HG03442 (cell line): ENCODE results near the gene ATG9A.

Experiments used
- ATAC-seq: cut with Tn5 transposase; IDR thresholded peaks from one replicate; pipeline ENCODE4 v1.9.1; 2021; ENCODE audit warnings: mild to moderate bottlenecking, moderate library complexity; ENCODE audit not compliant: unreplicated experiment

ATG9A gene

DNA sequence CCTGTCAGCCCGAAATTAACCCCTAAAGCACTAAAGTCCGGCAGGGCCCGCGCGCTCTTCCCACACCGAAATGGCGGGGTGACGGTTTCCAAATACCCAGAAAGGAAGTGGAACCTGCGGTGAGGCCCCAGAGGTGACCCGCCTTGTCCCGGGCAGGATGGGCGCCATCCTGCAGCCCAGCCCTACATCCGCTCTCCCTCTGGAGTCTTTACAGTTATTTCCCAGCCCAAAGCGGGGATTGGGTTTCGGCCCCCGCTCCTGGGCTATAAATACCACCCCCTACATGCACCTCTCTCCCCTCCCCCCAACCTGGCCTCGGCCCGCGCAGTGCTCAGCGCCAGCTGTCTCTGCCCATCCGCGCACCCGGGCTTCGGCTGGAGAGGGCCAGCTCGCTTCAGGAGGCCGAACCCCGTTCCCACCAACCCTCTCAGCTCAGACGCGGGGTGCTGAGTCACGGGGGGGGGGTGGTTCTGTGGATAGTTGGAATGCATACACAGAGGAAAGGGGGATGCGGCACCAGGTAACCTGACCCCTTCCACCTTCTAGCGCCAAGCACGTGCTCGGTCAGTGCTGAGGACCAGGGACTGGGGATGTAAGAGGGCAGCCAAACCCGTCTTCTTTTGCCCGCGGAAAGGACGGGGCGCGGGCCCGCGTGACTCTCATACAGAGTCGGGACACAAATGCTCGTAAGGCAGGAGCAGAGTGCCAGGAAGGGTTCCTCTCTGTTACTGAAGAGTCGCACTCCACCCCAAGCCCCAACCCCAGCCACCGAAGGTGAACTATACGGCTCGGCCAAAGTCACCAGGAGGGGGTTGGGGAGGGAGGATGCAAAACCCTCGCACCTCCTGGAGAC, 23.7 kb upstream of the ATG9A start, which contains the start of gene TUBA4B:
TSS of gene TUBA4B (plus strand) at position 344 of the 853 bp plus-strand sequence. CDS start at position 509, 165 bp downstream.
- peak; percentile 4 for ATAC-seq

GRCh38 chr2:219252570-219252899, 23.1 kb upstream of the ATG9A start:
- no peak for ATAC-seq

DNA sequence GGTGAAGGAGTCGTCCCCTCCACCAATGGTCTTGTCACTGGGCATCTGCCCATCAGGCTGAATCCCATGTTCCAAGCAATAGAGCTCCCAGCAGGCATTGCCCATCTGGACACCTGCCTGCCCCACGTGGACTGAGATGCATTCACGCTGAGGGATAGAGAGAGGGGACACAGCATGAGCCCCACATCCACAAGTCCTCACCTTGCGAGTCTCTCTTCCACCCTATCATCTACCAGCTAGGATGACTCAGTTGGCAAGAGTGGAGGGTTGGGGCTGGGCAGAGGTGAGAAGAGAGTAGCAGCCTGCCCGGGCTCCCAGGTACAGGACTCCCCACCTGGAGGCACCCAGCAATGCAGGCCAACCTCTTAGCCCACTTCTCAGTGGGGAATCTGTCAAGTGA, 22.6 kb upstream of the ATG9A start:
- ATAC-seq, result no peak

DNA sequence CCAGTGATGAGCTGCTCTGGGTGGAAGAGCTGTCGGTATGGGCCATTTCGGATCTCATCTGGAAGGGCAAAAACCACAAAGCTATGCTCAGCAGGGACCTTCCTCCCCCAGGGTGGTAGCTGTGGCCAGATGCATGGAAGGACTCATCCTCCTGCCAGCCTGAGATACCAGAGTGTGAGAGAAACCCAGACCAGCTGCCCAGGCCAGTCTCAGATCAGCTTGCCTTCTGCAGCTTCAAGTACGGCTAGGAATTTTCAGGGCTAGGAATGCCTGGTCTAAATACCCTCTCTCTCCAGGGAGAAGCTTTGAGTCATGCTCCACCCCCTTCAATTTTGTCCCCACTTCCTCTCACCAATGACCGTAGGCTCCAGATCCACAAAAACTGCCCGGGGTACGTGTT, 22.2 kb upstream of the ATG9A start:
- no peak for ATAC-seq

DNA sequence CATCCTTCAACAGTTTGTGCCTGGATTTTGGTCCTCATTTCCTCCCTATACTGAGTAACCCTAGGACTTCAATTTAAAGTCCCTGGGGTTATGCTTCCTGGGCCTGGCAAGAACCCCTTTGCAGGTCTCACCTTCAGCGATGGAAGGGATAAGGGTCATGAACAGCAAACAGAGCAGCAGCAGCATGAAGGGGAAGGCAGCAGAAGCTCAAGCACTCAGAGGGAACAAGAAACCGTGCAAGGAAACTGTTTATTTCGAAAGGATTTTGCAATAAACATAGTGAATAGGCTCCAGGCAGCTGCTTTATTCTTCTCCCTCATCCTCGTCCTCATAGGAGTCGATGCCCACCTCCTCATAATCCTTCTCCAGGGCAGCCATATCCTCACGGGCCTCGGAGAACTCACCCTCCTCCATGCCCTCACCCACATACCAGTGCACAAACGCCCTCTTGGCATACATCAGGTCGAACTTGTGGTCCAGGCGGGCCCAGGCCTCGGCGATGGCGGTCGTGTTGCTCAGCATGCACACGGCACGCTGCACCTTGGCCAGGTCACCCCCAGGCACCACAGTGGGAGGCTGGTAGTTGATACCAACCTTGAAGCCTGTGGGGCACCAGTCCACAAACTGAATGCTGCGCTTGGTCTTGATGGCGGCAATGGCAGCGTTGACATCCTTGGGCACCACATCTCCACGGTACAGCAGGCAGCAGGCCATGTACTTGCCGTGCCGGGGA, 20.8 kb upstream of the ATG9A start:
- no peak for ATAC-seq

DNA sequence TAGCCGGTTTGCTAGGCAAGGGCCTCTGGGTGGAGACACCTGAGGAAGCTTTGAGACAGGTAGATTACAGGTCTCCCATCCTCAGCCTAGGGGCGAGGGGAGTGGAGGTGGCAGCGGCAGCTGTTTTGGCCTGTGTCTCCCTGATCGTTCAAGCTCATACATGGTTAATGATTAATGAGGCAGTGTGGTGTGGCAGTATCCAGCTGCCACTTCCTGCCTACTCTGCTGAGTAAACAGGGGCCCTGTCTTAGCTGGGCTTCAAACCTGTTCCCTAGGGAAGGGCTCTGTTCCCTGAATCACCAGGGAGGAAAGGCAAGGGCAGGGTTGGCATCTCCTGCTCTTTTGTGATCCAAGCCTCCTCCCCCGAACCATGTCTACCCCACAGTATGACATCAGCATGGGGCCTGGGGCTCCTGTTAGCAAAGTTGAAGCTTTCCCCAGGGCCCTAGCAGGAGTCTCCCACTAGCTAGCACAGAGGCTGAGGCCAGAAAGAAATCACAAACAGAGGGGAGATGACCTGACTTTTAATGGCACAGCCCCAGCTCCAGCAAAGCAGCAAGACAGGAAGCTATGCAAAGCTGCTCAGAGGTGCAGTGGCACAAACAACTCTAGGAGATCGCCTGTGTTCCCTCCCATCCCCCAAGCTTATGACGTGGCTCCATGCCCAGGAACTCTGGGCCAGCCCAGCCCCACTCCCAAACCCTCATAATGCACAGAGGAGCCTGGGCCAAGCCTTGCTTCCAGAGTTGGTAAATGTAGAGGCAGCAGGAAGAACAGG, 20.0 kb upstream of the ATG9A start:
- peak; percentile 17 for ATAC-seq

DNA sequence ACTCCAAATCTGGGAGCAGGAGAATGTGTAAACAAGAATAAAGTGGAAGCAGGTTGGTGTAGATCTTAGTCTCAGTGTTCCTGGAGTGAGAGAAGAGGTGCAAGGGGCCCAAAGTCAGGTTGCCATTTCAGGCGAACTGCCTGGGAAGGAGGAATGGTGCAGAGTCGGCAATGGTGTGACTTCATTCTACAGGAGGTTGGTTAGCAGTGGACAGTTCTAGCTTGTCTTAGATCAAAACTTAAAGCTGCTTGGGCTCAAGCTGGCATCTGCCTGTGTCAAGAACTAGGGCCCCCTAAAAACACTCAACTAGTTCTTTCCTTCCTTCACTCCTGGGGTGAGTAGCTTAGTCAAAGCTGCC, 19.4 kb upstream of the ATG9A start:
- ATAC-seq, result no peak

GRCh38 chr2:219247678-219248642, 18.5 kb upstream of the ATG9A start:
- no peak for ATAC-seq

- no peak for ATAC-seq
These were observed 17.1 kb upstream of the ATG9A start for GRCh38 chr2:219246559-219246958.

- no peak for ATAC-seq
These were observed 16.4 kb upstream of the ATG9A start for GRCh38 chr2:219245899-219246230.

DNA sequence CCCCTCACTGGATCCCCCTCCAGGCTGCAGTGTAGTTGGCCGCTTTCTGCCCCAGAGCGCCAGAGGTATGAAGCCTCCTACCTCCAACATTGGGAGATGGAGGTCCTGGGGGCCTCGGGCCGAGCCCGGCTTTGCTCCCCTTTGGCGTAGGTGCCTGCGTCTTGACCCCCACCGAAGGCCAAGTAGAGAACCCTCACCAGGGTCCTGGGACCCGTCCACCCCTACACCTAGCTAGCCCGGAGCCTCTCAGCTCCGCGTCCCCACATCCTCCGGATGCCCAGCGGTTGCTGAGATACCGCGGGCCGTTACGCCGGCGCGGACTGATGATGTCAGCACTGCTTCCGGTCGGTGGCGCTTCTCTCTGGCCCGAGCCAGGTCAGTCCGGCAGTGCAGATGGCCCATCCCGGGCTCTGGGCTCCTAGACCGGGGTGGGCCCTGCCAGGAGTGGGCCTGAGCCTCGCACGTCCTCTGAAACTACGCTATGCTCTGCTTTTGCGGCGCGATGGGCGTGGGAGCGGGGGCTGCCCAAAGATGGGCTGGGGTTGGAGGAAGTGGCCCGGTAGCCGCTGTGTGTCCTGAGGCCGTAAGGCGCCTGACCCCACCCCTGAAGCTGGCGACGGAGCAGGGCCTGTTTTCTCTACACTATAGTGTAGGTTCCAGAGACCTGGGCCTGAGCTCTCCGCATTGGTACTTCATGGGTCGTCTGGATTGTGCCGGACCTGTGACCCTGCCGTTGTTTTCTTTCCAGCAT, 15.9 kb upstream of the ATG9A start, which contains the start of the genes GLB1L and STK16:
TSS of gene GLB1L (minus strand) at position 297 of the 751 bp plus-strand sequence. CDS start 1,871 bp downstream, outside the sequence.
TSS of gene STK16 (plus strand) at position 332 of the 751 bp plus-strand sequence. CDS start 521 bp downstream, outside the sequence.
- ATAC-seq, result peak; percentile 82

- no peak for ATAC-seq
These were observed 15.3 kb upstream of the ATG9A start for GRCh38 chr2:219244789-219245147.

- no peak for ATAC-seq
These were observed 13.9 kb upstream of the ATG9A start for GRCh38 chr2:219243291-219243761.

GRCh38 chr2:219234331-219234730, 4.9 kb upstream of the ATG9A start:
- ATAC-seq, result no peak

GRCh38 chr2:219230059-219230540, 664 bp upstream of the ATG9A start:
- ATAC-seq, result no peak

GRCh38 chr2:219228911-219229304, 528 bp downstream of the ATG9A start:
- no peak for ATAC-seq

- ATAC-seq, result no peak
These were observed 1.2 kb downstream of the ATG9A start for GRCh38 chr2:219228041-219228910.

DNA sequence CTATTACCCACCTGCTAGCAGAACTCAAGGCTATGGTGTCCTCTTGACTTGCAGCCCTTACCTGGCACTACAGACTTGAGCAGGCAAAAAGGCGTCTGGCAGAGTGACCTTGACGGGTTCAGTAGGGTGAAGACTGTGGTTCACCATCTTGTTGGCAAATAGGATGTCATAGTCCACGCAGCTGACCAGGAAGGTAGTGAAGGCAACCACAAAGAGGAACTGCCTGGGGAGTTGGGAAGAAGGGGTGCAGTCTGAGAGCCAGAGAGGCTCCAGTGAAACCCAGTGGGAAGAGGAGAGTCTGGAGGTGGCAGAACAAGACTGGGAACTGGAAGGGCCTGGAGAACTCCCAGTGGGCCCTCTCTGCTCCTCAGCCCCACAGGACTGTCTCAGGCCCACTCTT, 4.1 kb downstream of the ATG9A start:
- no peak for ATAC-seq
